H9 (cell line): ENCODE data around the gene CXXC1. TPM values are rescaled to one million over a fixed set of nuclear protein-coding genes. Genes with fewer than 3 reads are reported as not detected.

Source experiments
- DNase-seq: peaks from one replicate; pipeline ENCODE4 v3.0.0-alpha.2; 2017
- H2AFZ ChIP-seq: one replicate; pipeline ENCODE4 v1.6.1; 2013; ENCODE audit warnings: mild to moderate bottlenecking, low read length, control low read depth, moderate library complexity
- H2AK5ac ChIP-seq: 2 replicates; pipeline ENCODE4 v1.6.1; 2013; ENCODE audit warnings: low read length, control low read depth, mixed read lengths; ENCODE audit not compliant: insufficient read length
- H2BK120ac ChIP-seq: one replicate; pipeline ENCODE4 v1.6.1; 2013; ENCODE audit warnings: low read depth, mild to moderate bottlenecking, low read length, control low read depth, inconsistent platforms; ENCODE audit not compliant: poor library complexity, severe bottlenecking
- H2BK12ac ChIP-seq: 2 replicates; pipeline ENCODE4 v1.6.1; 2013; ENCODE audit warnings: low read length, control low read depth, mixed read lengths, low read depth; ENCODE audit not compliant: insufficient read length
- H2BK15ac ChIP-seq: 2 replicates; pipeline ENCODE4 v1.6.1; 2013; ENCODE audit warnings: low read depth, low read length, control low read depth
- H2BK20ac ChIP-seq: one replicate; pipeline ENCODE4 v1.6.1; 2013; ENCODE audit warnings: low read depth, mild to moderate bottlenecking, low read length, control low read depth, inconsistent platforms; ENCODE audit not compliant: poor library complexity, severe bottlenecking
- H2BK5ac ChIP-seq: 2 replicates; pipeline ENCODE4 v1.6.1; 2013; ENCODE audit warnings: low read length, control low read depth, mixed read lengths; ENCODE audit not compliant: insufficient read length
- H3K14ac ChIP-seq: 2 replicates; pipeline ENCODE4 v1.6.1; 2013; ENCODE audit warnings: low read length, control low read depth; ENCODE audit not compliant: insufficient read depth
- H3K18ac ChIP-seq: 2 replicates; pipeline ENCODE4 v1.6.1; 2013; ENCODE audit warnings: low read depth, mild to moderate bottlenecking, mixed read lengths, low read length, control low read depth; ENCODE audit not compliant: insufficient read length
- H3K23ac ChIP-seq: 2 replicates; pipeline ENCODE4 v1.6.1; 2013; ENCODE audit warnings: low read length, control low read depth, mixed read lengths, low read depth; ENCODE audit not compliant: insufficient read length
- H3K23me2 ChIP-seq: 2 replicates; pipeline ENCODE4 v1.6.1; 2013; ENCODE audit warnings: low read depth, mild to moderate bottlenecking, mixed read lengths, low read length, control low read depth; ENCODE audit not compliant: insufficient read length, poor library complexity, severe bottlenecking
- H3K27ac ChIP-seq: 2 replicates; pipeline ENCODE4 v1.5.1; 2013; ENCODE audit warnings: low read length, control low read depth, mixed read lengths, low read depth; ENCODE audit not compliant: insufficient read length
- H3K27me3 ChIP-seq: 2 replicates; pipeline ENCODE4 v1.6.1; 2013; ENCODE audit warnings: low read length, control low read depth, inconsistent platforms; ENCODE audit not compliant: insufficient read depth
- H3K4ac ChIP-seq: 2 replicates; pipeline ENCODE4 v1.6.1; 2013; ENCODE audit warnings: low read depth, mild to moderate bottlenecking, control low read depth, inconsistent platforms, low read length, moderate library complexity
- H3K4me1 ChIP-seq: 2 replicates; pipeline ENCODE4 v1.6.1; 2013; ENCODE audit warnings: low read length, control low read depth, inconsistent platforms; ENCODE audit not compliant: insufficient read depth
- H3K4me2 ChIP-seq: 2 replicates; pipeline ENCODE4 v1.6.1; 2013; ENCODE audit warnings: low read length, control low read depth, mixed read lengths; ENCODE audit not compliant: insufficient read length, insufficient read depth
- H3K56ac ChIP-seq: 2 replicates; pipeline ENCODE4 v1.6.1; 2013; ENCODE audit warnings: low read depth, mild to moderate bottlenecking, mixed read lengths, low read length, control low read depth; ENCODE audit not compliant: insufficient read length
- H3K79me1 ChIP-seq: 2 replicates; pipeline ENCODE4 v1.6.1; 2013; ENCODE audit warnings: low read depth, mild to moderate bottlenecking, moderate library complexity, low read length, control low read depth, inconsistent platforms; ENCODE audit not compliant: insufficient read depth, poor library complexity, severe bottlenecking
- H3K79me2 ChIP-seq: 2 replicates; pipeline ENCODE4 v1.6.1; 2013; ENCODE audit warnings: low read length, control low read depth, inconsistent platforms; ENCODE audit not compliant: insufficient read depth
- H3K9ac ChIP-seq: 2 replicates; pipeline ENCODE4 v1.6.1; 2013; ENCODE audit warnings: low read length, control low read depth, mixed read lengths; ENCODE audit not compliant: insufficient read length; ENCODE audit errors: extremely low read depth
- H3K9me3 ChIP-seq: one replicate; pipeline ENCODE4 v1.6.1; 2013; ENCODE audit warnings: low read depth, low read length, inconsistent platforms; ENCODE audit not compliant: control insufficient read depth
- H3T11ph ChIP-seq: one replicate; pipeline ENCODE4 v1.6.1; 2013; ENCODE audit warnings: mild to moderate bottlenecking, low read length, control low read depth, inconsistent platforms
- H4K20me1 ChIP-seq: one replicate; pipeline ENCODE4 v1.6.1; 2013; ENCODE audit not compliant: control insufficient read depth, insufficient read length, insufficient read depth
- H4K5ac ChIP-seq: 2 replicates; pipeline ENCODE4 v1.6.1; 2013; ENCODE audit warnings: low read depth, mild to moderate bottlenecking, mixed read lengths, low read length, control low read depth; ENCODE audit not compliant: insufficient read length
- H4K8ac ChIP-seq: replicated peaks from 2 replicates; pipeline ENCODE4 v1.6.1; 2013; ENCODE audit warnings: low read length, control low read depth, mixed read lengths, low read depth; ENCODE audit not compliant: insufficient read length
- H4K91ac ChIP-seq: 2 replicates; pipeline ENCODE4 v1.6.1; 2013; ENCODE audit warnings: low read depth, mild to moderate bottlenecking, moderate library complexity, mixed read lengths, low read length, control low read depth; ENCODE audit not compliant: insufficient read length
- H3K27ac Mint-ChIP-seq, 3 experiments: 2 replicates in 2 of 3; 3 replicates in 1 of 3; pipeline ENCODE4 v1.8.0; 2020 to 2021; ENCODE audit warnings: mixed read lengths in 3 of 3, mild to moderate bottlenecking in 1 of 3, moderate library complexity in 1 of 3
- H3K27me3 Mint-ChIP-seq: 2 replicates; pipeline ENCODE4 v1.8.0; 2021; ENCODE audit warnings: low read depth, mild to moderate bottlenecking, moderate library complexity, mixed read lengths
- H3K36me3 Mint-ChIP-seq, 3 experiments: 2 replicates in 2 of 3; 3 replicates in 1 of 3; pipeline ENCODE4 v1.8.0; 2020 to 2021; ENCODE audit warnings: low read depth in 3 of 3, mixed read lengths in 3 of 3; ENCODE audit not compliant: insufficient read depth in 1 of 3
- H3K4me1 Mint-ChIP-seq, 2 experiments: 2 replicates each; pipeline ENCODE4 v1.8.0; 2020; ENCODE audit warnings: mixed read lengths in 2 of 2
- H3K4me3 Mint-ChIP-seq, 2 experiments: 2 replicates in 1 of 2; 3 replicates in 1 of 2; pipeline ENCODE4 v1.8.0; 2020 to 2021; ENCODE audit warnings: mild to moderate bottlenecking in 2 of 2, mixed read lengths in 2 of 2, moderate library complexity in 1 of 2
- H3K9me3 Mint-ChIP-seq, 2 experiments: 2 replicates in 1 of 2; 3 replicates in 1 of 2; pipeline ENCODE4 v1.8.0; 2020; ENCODE audit warnings: mild to moderate bottlenecking in 2 of 2, mixed read lengths in 2 of 2, moderate library complexity in 1 of 2
- WGBS: extraction: QIAGEN DNeasy Blood & Tissue Kit; methylation state at CpG from one replicate; pipeline ENCODE4 v1.1.7; 2013; ENCODE audit warnings: missing lambda C conversion rate, low lambda C conversion rate, mixed read lengths; ENCODE audit not compliant: insufficient read length; ENCODE audit errors: extremely low coverage; 5-methylcytosine and 5-hydroxymethylcytosine counted together
- total RNA-seq: library from RNA; stranded (reverse); gene quantifications from 2 replicates; pipeline ENCODE4 v1.2.1, GENCODE V29; 2021
- TF ChIP-seq, protein P1 (sequence below): fragments of 200-600 bp; sonication (generic); conservative IDR thresholded peaks from 3 replicates; pipeline ENCODE4 v1.8.0; 2021; ENCODE audit warnings: antibody characterized with exemption, mild to moderate bottlenecking

The CXXC1 gene
- total RNA-seq, 1 experiment from 2014 or later = 95.9 TPM

GRCh38 chr18:50274941-50275340, 12.6 kb downstream of the CXXC1 start:
- H4K20me1 ChIP-seq = no peaks in the 10 kb centered on the region
- Mint-ChIP-seq H3K27ac (no peak overlapping the region), H3K9me3 (no peaks in the 10 kb centered on the region), H3K27me3 (no peaks in the 10 kb centered on the region; the same call in 1 of the 2 replicates), H3K4me3 (no peak overlapping the region; a peak in 1 of 5 replicates), H3K4me1 (peaks cover 0 to under 1% of the 10 kb centered on the region in 2 experiments; a peak in 1 of 4 replicates), H3K36me3 (peaks cover 39 to 77% (median 75%) of the 10 kb centered on the region in 3 experiments; a peak in 6 of 7 replicates)
- H3K14ac ChIP-seq = no peak overlapping the region
- no peak overlapping the region for H3T11ph ChIP-seq
- H2BK15ac ChIP-seq = no peak overlapping the region
- H3K23ac ChIP-seq = no peak overlapping the region
- no peak overlapping the region for H4K5ac ChIP-seq
- no peaks in the 10 kb centered on the region for H3K4me1 ChIP-seq
- H2BK120ac ChIP-seq = no peak overlapping the region
- H3K27me3 ChIP-seq = no peaks in the 10 kb centered on the region
- no peak overlapping the region for H3K4ac ChIP-seq
- no CpG with 5 or more reads among the region's 10 CpGs for WGBS
- no peak overlapping the region for H3K56ac ChIP-seq
- H2BK20ac ChIP-seq = no peak overlapping the region
- no peak overlapping the region for H3K9ac ChIP-seq
- no peak for DNase-seq
- H2AFZ ChIP-seq = no peak overlapping the region
- H3K79me2 ChIP-seq = no peaks in the 10 kb centered on the region
- H2BK5ac ChIP-seq = no peak overlapping the region
- H3K27ac ChIP-seq = no peak overlapping the region
- H3K4me2 ChIP-seq = no peak overlapping the region
- H2BK12ac ChIP-seq = no peak overlapping the region
- H4K8ac ChIP-seq = no peak overlapping the region
- TF ChIP-seq, protein P1, sequence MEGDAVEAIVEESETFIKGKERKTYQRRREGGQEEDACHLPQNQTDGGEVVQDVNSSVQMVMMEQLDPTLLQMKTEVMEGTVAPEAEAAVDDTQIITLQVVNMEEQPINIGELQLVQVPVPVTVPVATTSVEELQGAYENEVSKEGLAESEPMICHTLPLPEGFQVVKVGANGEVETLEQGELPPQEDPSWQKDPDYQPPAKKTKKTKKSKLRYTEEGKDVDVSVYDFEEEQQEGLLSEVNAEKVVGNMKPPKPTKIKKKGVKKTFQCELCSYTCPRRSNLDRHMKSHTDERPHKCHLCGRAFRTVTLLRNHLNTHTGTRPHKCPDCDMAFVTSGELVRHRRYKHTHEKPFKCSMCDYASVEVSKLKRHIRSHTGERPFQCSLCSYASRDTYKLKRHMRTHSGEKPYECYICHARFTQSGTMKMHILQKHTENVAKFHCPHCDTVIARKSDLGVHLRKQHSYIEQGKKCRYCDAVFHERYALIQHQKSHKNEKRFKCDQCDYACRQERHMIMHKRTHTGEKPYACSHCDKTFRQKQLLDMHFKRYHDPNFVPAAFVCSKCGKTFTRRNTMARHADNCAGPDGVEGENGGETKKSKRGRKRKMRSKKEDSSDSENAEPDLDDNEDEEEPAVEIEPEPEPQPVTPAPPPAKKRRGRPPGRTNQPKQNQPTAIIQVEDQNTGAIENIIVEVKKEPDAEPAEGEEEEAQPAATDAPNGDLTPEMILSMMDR = no peak
- no peak overlapping the region for H3K18ac ChIP-seq
- H2AK5ac ChIP-seq = no peak overlapping the region
- no peaks in the 10 kb centered on the region for H3K9me3 ChIP-seq
- H3K23me2 ChIP-seq = no peaks in the 10 kb centered on the region
- no peaks in the 10 kb centered on the region for H3K79me1 ChIP-seq
- H4K91ac ChIP-seq = no peak overlapping the region
